Osteocyte (in vitro differentiated cells): ENCODE measurements around the gene TRMT61B. TPM values are rescaled to one million over a fixed set of nuclear protein-coding genes. Genes with fewer than 3 reads are reported as not detected.

Source experiments
- DNase-seq: peaks from one replicate; pipeline ENCODE4 v3.0.0; 2021; ENCODE audit warnings: mixed read lengths; ENCODE audit not compliant: unreplicated experiment; ENCODE audit errors: extremely low spot score
- H3K27ac Mint-ChIP-seq: one replicate; pipeline ENCODE4 v1.8.0; 2021; ENCODE audit warnings: mild to moderate bottlenecking, mixed read lengths; ENCODE audit not compliant: unreplicated experiment
- H3K27me3 Mint-ChIP-seq: one replicate; pipeline ENCODE4 v1.8.0; 2021; ENCODE audit warnings: mixed read lengths; ENCODE audit not compliant: unreplicated experiment
- H3K36me3 Mint-ChIP-seq: one replicate; pipeline ENCODE4 v1.8.0; 2021; ENCODE audit warnings: mixed read lengths; ENCODE audit not compliant: unreplicated experiment
- H3K4me1 Mint-ChIP-seq: one replicate; pipeline ENCODE4 v1.8.0; 2021; ENCODE audit warnings: mixed read lengths; ENCODE audit not compliant: unreplicated experiment
- H3K4me3 Mint-ChIP-seq: one replicate; pipeline ENCODE4 v1.8.0; 2021; ENCODE audit warnings: mild to moderate bottlenecking, moderate library complexity, mixed read lengths; ENCODE audit not compliant: unreplicated experiment
- H3K9me3 Mint-ChIP-seq: one replicate; pipeline ENCODE4 v1.8.0; 2021; ENCODE audit warnings: mixed read lengths; ENCODE audit not compliant: unreplicated experiment
- CTCF ChIP-seq: fragments of 200-600 bp; sonication (generic); IDR thresholded peaks from 2 replicates; pipeline ENCODE4 v1.5.0; 2021; ENCODE audit warnings: antibody characterized with exemption, mild to moderate bottlenecking, moderate library complexity
- total RNA-seq: library from RNA; stranded (reverse); gene quantifications from 2 replicates; pipeline ENCODE4 v1.2.1, GENCODE V29; 2021

The TRMT61B gene
- total RNA-seq, 1 donor from 2014 or later: 12.7 TPM

DNA sequence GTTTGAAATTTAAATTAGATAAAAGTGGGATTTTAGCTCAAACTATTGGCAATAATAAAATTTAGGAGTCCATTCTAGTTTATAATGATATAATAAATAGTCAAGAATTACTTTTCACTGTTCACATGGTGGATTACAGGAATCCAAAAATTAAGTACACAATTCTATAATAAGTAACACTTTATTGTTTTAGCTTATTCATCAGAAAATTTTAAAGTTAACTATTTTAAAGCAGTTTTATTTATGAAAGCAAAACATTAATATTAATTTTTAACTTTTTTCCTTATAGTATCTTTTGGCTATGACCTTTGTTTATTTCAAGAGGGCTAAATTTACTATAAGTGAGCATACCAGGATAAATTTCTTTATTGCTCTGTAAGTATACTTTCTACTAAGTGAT is 48.1 kb downstream of the TRMT61B start:
- no peak overlapping the region for H3K27ac Mint-ChIP-seq

GRCh38 chr2:28821295-28821958 is 48.7 kb downstream of the TRMT61B start:
- Mint-ChIP-seq H3K36me3 (no peaks in the 10 kb centered on the region), H3K27ac (no peak overlapping the region), H3K27me3 (no peaks in the 10 kb centered on the region), H3K9me3 (no peaks in the 10 kb centered on the region), H3K4me3 (no peak overlapping the region), H3K4me1 (no peaks in the 10 kb centered on the region)
- TF ChIP-seq CTCF: peak; percentile 72
- DNase-seq: no peak

More for the DNA sequence above, 48.1 kb downstream of the TRMT61B start:
- no peak for DNase-seq
- Mint-ChIP-seq H3K27me3 (no peaks in the 10 kb centered on the region), H3K4me3 (no peak overlapping the region), H3K4me1 (no peaks in the 10 kb centered on the region), H3K9me3 (no peaks in the 10 kb centered on the region), H3K36me3 (no peaks in the 10 kb centered on the region)
- no peak for TF ChIP-seq CTCF

DNA sequence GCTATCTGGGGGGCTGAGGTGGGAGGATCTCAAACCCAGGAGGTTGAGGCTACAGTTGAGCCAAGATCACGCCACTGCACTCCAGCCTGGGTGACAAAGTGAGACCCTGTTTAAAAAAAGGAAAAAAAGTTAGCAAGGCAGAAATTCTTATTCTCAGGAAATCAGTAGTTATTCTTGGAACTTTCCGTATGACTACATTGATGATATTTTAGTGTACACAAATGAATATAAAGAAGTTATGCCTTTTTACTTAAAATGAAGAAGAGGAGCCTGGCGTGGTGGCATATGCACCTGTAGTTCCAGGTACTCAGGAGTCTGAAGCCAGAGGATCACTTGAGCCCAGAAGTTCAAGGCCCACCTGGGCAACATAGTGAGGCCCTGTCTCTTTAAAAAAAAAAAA is 52.1 kb downstream of the TRMT61B start:
- no peak for TF ChIP-seq CTCF
- no peaks in the 10 kb centered on the region for H3K4me1 Mint-ChIP-seq
- H3K4me3 Mint-ChIP-seq: no peak overlapping the region
- no peaks in the 10 kb centered on the region for H3K9me3 Mint-ChIP-seq
- H3K36me3 Mint-ChIP-seq: no peaks in the 10 kb centered on the region
- DNase-seq: no peak
- no peaks in the 10 kb centered on the region for H3K27me3 Mint-ChIP-seq
- H3K27ac Mint-ChIP-seq: no peak overlapping the region

DNA sequence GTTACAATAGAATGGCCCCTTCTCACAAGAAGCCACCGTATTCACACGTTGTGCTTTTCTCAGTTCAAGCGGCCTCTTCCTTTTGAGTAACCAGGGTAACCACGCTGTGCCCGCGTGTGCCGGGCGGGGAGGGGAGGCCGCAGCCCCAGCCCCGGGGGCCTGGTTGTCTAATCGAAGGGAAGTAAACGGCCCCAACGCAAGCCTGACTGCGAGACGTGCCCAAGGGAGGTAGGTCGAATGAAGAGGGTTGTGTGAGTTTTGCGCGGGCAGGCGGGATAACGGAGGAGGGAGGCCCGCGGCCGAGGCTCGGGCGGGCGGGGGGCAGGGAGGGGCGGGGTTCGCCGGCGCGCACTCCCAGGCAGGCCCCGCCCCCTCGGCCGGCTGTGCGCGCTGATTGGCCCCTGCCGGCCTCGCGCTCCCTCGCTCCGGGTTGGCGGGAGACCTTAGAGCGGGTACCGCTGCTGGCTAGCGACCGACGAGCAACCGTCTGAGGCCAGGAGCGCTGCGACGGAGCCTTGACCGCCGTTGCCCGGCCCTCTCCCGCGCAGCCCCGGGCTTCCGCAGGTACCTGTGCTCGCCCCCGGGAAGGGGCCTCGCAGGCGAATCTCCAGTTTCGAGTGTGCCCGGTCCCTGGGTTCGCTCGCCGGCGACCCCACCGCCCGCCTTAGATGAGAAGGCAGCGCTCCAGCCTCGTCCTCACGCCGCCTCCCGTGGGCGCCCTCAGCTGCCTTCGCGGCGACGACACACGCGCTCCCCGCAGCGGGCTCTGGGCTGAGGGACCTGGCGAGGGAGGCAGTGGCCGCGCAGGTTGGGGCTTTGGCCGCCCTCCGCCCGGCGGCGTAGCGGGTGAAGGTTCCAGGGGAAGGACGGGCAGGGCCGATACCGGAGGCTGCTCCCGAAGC is 59.5 kb downstream of the TRMT61B start, which contains the start of gene SPDYA:
SPDYA (plus strand) TSS at position 451 of the 902 bp plus-strand sequence. CDS start 5,181 bp downstream, outside the sequence.
- DNase-seq: peak; percentile 90
- peak within 1 kb of the TSS; percentile 77 for H3K4me3 Mint-ChIP-seq
- H3K36me3 Mint-ChIP-seq: peaks cover 16% of the 10 kb centered on the region
- TF ChIP-seq CTCF: no peak
- H3K4me1 Mint-ChIP-seq: peaks cover 12% of the 10 kb centered on the region
- no peaks in the 10 kb centered on the region for H3K9me3 Mint-ChIP-seq
- H3K27ac Mint-ChIP-seq: no peak within 1 kb of the TSS
- H3K27me3 Mint-ChIP-seq: no peaks in the 10 kb centered on the region

- H3K4me3 Mint-ChIP-seq: peak overlapping the region; percentile 77
- H3K36me3 Mint-ChIP-seq: peaks cover 20% of the 10 kb centered on the region
- peaks cover 12% of the 10 kb centered on the region for H3K4me1 Mint-ChIP-seq
- no peak overlapping the region for H3K27ac Mint-ChIP-seq
- no peaks in the 10 kb centered on the region for H3K9me3 Mint-ChIP-seq
- no peak for TF ChIP-seq CTCF
- no peak for DNase-seq
- H3K27me3 Mint-ChIP-seq: no peaks in the 10 kb centered on the region
Measured at GRCh38 chr2:28809927-28810326, 60.2 kb downstream of the TRMT61B start.
